Adrenal gland (tissue), 12 donors: ENCODE data around the gene AUTS2. TPM values are rescaled to one million over a fixed set of nuclear protein-coding genes. Genes with fewer than 3 reads are reported as not detected.

ENCODE experiments used
- DNase-seq, 7 donors: peaks; one replicate each; pipeline ENCODE4 v3.0.0-alpha.2; 2019 to 2020
- H3K27ac ChIP-seq, 5 donors: fragments of 200-600 bp; sonication (generic) in 4 of 5; 1 replicate in 3 of 5; 2 replicates in 2 of 5; pipeline versions ENCODE4 v1.5.1 to v1.8.0; 2016 to 2020; ENCODE audit warnings: mild to moderate bottlenecking in 1 of 5
- H3K27me3 ChIP-seq: fragments of 200-600 bp; 2 replicates; pipeline ENCODE4 v1.8.0; 2021
- H3K36me3 ChIP-seq, 2 donors: fragments of 200-600 bp; replicated peaks in 1 of 2; 1 replicate in 1 of 2; 2 replicates in 1 of 2; pipeline versions ENCODE4 v1.5.1 to v1.8.0; 2018 to 2022
- H3K4me1 ChIP-seq, 2 donors: fragments of 200-600 bp; replicated peaks in 1 of 2; 1 replicate in 1 of 2; 2 replicates in 1 of 2; pipeline versions ENCODE4 v1.5.1 to v1.8.0; 2018 to 2021
- H3K4me3 ChIP-seq, 4 donors: fragments of 200-600 bp; sonication (generic) in 3 of 4; one replicate each; pipeline ENCODE4 v1.5.1; 2016 to 2018
- H3K9me3 ChIP-seq, 3 donors: fragments of 200-600 bp; sonication (generic) in 1 of 3; replicated peaks in 1 of 3; 1 replicate in 2 of 3; 2 replicates in 1 of 3; pipeline versions ENCODE4 v1.5.1 to v1.8.0; 2016 to 2021
- CTCF ChIP-seq, 6 experiments: fragments of 450-650 bp in 4 of 6; fragments of 200-600 bp in 2 of 6; sonication (generic) in 1 of 6; IDR thresholded peaks; 1 replicate in 5 of 6; 2 replicates in 1 of 6; pipeline versions ENCODE4 v1.5.1 to v1.8.0; 2016 to 2021; ENCODE audit warnings: antibody characterized with exemption in 6 of 6, mild to moderate bottlenecking in 2 of 6, moderate library complexity in 1 of 6
- POLR2A ChIP-seq, 2 donors: fragments of 450-650 bp; IDR thresholded peaks; one replicate each; pipeline ENCODE4 v1.6.1; 2017; ENCODE audit warnings: antibody characterized with exemption in 2 of 2, mild to moderate bottlenecking in 2 of 2, moderate library complexity in 1 of 2
- WGBS, 4 donors: extraction: QIAGEN DNeasy Blood & Tissue Kit in 2 of 4; methylation state at CpG; one replicate each; pipeline versions ENCODE4 v1.1.5 to v1.1.7; 2013 to 2017; 5-methylcytosine and 5-hydroxymethylcytosine counted together
- intact Hi-C, 2 donors: fragments of 100-400 bp; cut with DNase I; formaldehyde crosslinking; loops; one replicate each; pipeline versions ENCODE4 v1.14.1 to v1.15.0; 2022 to 2023
- polyA plus RNA-seq, 3 donors: library from polyadenylated mRNA; stranded (reverse); fragments of 200-250 nt in 2 of 3; fragments of 350-450 nt in 1 of 3; fragmentation: Illumina TruSeq in 1 of 3; extraction: RNeasy Lipid Tissue Mini Kit (QIAGEN cat#74804) in 1 of 3; gene quantifications; one replicate each; pipeline ENCODE4 v1.2.3, GENCODE V29; 2013 to 2014
- total RNA-seq, 9 donors: library from RNA; depleted of rRNA in 4 of 9; stranded (reverse); fragments of >200 nt in 4 of 9; fragments of 120-200 nt in 1 of 9; fragmentation: NEBNext Ultra II Directional in 1 of 9; extraction: Animal tissue kit (Norgen Biotek cat#: 25700) in 1 of 9; gene quantifications; one replicate each; pipeline versions ENCODE4 v1.1.0 to v1.2.4, GENCODE V29; 2013 to 2023
- donor health status: healthy with polysubstance abuse.
- donor health status: Bipolar disorder and iron deficiency.
- donor health status: DM: yes; HTN: yes; CAD: no.
- donor health status: DM: no; HTN: no; CAD: no.
- donor health status: DM: no; HTN: no; CAD: no.
- donor health status: DM: yes; HTN: yes; CAD: no.

Gene AUTS2
- total and polyA plus RNA-seq, 12 donors = 6.4 to 44.0 (median 15.2) TPM

DNA sequence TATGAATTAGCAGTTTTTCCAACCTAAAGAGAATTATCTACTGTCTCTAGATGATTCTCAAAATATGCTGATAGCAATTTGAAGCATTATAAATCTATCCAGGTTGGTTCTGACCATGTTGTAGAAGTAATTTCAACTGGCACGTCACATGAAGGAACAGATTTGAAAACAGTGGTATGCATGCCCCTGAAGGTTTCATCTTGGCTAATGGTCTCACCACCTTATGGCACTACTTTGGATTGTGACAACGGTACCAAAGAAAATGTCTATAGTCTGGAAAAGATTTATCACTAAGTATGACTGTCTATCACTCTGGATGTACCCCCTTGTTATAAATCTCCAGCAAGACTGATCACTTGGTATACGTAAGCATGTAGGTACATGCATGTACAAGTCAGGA lies 810.6 kb downstream of the AUTS2 start:
- H3K36me3 ChIP-seq = no peaks in the 10 kb centered on the region
- no peaks in the 10 kb centered on the region for H3K4me1 ChIP-seq
- TF ChIP-seq CTCF (IDR thresholded peaks at IDR 0.05) = no peak
- TF ChIP-seq POLR2A (IDR thresholded peaks at IDR 0.05) = no peak
- H3K4me3 ChIP-seq = no peak overlapping the region
- intact Hi-C loops = no loop called here
- no peak overlapping the region for H3K27ac ChIP-seq
- 90 to 99% (median 96%) methylated on average over 3 of the region's 3 CpGs for WGBS, 4 donors
- H3K27me3 ChIP-seq = no peaks in the 10 kb centered on the region
- no peaks in the 10 kb centered on the region for H3K9me3 ChIP-seq
- no peak for DNase-seq

DNA sequence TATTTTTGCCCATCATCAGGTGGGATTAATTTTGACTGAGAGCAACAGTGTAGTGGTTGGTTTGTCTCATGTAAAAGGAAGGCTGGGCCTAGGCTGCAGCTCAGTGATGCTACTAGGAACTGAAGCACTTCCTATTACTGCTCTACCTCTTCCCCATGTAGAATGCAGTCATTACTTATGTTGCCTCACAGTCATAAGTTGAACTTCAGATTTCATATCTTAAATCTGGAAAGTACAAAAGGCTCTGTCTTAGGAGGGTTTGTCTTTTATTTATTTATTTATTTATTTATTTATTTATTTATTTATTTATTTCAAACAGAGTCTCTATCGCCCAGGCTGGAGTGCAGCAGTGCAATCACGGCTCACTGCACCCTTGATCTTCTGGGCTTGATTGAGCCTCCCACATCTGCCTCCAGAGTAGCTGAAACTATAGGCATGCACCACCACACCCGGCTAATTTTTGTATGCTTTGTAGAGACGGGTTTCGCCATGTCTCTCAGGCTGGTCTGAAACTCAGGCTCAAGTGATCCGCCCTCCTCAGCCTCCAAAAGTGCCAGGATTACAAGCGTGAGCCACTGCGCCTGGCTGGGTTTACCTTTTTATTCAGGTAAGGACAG lies 812.0 kb downstream of the AUTS2 start:
- intact Hi-C loops = no loop called here
- Histone ChIP-seq H3K36me3 (no peaks in the 10 kb centered on the region), H3K9me3 (no peaks in the 10 kb centered on the region), H3K4me3 (no peak overlapping the region), H3K27ac (no peak overlapping the region), H3K4me1 (no peaks in the 10 kb centered on the region), H3K27me3 (no peaks in the 10 kb centered on the region)
- WGBS, 4 donors = 92 to 100% (median 97%) methylated on average over 8 of the region's 8 CpGs
- no peak for DNase-seq
- TF ChIP-seq POLR2A (IDR thresholded peaks at IDR 0.05) (no peak), CTCF (IDR thresholded peaks at IDR 0.05) (no peak)

- no peaks in the 10 kb centered on the region for H3K36me3 ChIP-seq
- no peaks in the 10 kb centered on the region for H3K27me3 ChIP-seq
- H3K9me3 ChIP-seq = no peaks in the 10 kb centered on the region
- H3K27ac ChIP-seq = no peak overlapping the region
- intact Hi-C loops = no loop called here
- H3K4me3 ChIP-seq = no peak overlapping the region
- H3K4me1 ChIP-seq = no peaks in the 10 kb centered on the region
- no peak for TF ChIP-seq POLR2A (IDR thresholded peaks at IDR 0.05)
- 87 to 97% (median 90%) methylated on average over 6 of the region's 6 CpGs for WGBS, 4 donors
- no peak for DNase-seq
Observed at GRCh38 chr7:70414368-70414767, 816.1 kb downstream of the AUTS2 start.

- WGBS, 4 donors = 95 to 98% (median 96%) methylated on average over 10 of the region's 10 CpGs
- no peak for DNase-seq
- Histone ChIP-seq H3K4me3 (no peak overlapping the region), H3K36me3 (no peaks in the 10 kb centered on the region), H3K9me3 (no peaks in the 10 kb centered on the region), H3K27ac (no peak overlapping the region), H3K27me3 (no peaks in the 10 kb centered on the region), H3K4me1 (no peaks in the 10 kb centered on the region)
- intact Hi-C loops = no loop called here
- no peak for TF ChIP-seq POLR2A (IDR thresholded peaks at IDR 0.05)
- TF ChIP-seq CTCF (IDR thresholded peaks at IDR 0.05) = no peak
Observed at GRCh38 chr7:70415179-70415972, 817.1 kb downstream of the AUTS2 start.
